Measurements from ENCODE around the gene ONECUT3.
"Not testable (repeated sequence)": the region's sequence is repeated elsewhere in the genome, so short reads cannot be mapped to it uniquely, and the experiment has no call there.

The ONECUT3 gene
- total RNA-seq: 0 reads per million in 2 donors

DNA sequence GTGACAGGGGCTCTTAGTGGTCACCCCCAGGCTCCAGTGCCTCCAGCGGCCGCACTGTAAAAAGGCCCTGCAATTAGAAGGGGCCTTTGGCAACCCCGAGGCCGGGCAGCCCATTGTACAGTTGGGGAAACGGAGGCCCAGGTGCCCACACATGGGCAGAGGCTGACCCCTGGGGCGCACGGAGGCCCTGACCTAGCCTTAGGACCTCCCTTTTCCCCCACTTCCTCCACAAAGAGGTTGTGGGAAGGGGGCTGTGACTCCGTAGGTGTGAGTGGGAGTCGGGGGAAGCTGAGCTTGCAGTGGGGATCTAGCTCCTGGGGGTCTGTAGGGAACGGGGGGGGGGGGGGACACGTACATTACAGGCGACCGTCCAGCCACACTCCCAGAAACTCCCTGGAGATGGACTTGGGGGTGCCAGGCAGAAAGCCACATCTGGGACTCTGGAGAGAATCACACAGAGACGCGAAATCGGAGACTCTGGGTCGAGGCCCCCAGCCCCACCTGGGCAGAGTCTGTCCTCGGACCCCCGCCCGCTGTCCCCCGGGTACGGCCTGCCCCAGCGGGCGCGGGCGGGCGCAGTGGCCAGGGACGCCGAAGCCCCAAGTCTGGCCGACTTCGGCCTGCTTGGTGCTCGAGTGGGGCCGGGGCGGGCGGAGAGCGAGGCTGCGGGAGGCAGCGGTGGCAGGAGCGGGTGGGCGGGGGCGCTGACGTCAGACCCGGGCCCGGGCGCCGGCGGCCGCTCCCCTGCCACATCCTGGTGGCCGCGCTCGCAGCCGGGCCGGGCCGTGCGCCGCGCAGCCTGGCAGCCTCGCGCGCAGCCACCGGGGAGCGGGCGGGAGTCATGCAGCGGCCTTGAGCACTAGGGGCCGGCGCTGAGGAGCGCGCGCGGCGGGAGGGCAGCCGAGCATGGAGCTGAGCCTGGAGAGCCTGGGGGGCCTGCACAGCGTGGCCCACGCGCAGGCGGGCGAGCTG, at the start of gene ONECUT3:
Gene ONECUT3 (plus strand): TSS at position 750 of the 972 bp plus-strand sequence. CDS start 157 bp downstream, at position 907.
- DNase-seq: no peak

DNA sequence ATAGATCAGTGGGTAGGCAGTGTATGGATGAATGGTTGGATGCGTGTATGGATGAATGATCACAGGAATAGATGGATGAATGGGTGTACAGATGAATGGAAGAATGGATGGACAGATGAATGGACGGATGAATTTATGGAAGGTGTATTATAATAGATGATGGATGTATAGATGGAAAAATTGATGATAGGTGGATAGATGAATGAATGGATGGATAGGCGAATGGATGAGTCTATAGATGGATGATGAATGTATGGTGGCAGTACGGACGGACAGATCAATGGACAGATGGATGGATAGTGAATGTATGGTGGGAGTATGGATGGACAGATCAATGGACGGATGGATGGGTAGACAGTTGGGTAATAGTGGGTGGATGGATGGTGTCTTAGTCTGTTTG, 49.0 kb upstream of the ONECUT3 start:
- DNase-seq: no peak

DNA sequence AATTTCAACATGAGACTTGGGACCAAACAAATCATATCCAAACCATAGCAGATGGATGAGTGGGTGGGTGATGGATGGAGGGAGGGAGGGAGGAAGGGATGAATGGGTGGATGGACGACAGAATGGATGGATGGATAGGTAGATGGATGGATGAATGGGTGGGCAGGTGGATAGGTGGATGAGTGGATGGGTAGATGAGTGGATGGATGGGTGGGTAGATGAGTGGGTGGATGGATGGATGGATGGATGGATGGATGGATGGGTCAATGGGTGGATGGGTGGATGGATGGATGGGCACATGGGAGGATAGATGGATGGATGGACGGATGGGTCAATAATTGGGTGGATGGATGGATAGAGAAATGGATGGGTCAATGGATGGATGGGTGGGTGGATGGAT, 47.9 kb upstream of the ONECUT3 start:
- no peak for DNase-seq

GRCh38 chr19:1706646-1707045, 46.7 kb upstream of the ONECUT3 start:
- not testable (repeated sequence) for DNase-seq

DNA sequence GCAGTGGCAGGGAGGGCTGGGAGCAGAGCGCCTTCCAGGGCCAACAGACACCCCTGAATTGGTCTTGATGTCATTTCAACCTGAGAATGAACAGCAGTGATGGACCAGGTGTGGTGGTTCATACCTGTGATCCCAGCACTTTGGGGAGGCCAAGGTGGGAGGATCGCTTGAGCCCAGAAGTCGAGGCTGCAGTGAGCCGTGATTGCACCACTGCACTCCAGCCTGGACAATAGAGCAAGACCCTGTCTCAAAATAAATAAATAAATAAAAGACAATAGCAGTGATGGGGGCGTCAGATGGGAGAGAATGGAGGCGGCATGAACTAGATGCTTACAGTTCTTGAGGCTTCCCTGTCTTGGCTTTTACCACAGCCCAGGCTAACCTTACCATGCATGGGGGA, 46.1 kb upstream of the ONECUT3 start:
- DNase-seq: no peak

DNA sequence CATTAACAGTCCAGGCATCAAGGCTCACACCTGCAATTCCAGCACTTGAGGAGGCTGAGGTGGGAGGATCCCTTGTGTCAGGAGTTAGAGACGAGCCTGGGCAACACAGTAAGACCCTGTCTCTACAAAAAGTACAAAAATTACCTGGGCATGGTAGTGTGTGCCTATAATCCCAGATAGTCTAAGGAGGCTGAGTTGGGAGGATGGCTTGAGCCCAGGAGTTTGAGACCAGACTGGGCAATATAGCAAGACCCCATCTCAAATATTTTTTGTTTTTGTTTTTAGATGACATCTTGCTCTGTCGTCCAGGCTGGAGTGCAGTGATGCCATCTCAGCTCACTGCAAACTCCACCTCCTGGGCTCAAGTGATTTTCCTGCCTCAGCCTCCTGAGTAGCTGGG, 40.1 kb upstream of the ONECUT3 start:
- no peak for DNase-seq

DNA sequence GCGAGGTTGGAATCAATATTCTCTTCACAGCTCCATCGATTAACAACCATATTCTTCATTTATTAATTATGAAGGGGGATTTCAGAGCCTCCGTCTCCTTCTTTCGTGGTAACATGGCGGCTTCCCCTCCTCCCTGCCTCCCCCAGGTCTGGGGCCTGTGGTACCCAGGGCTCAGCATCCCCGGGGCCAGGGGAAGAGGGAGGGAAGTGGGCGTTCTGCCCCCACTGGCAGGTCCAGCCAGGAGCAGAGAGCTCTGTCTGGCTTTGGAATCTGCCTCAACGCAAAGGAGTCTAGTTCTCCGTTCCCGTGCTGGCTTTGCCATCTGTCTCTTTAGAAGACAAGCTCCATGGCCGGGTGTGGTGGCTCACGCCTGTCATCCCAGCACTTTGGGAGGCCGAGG, 37.8 kb upstream of the ONECUT3 start:
- DNase-seq: no peak

- no peak for DNase-seq
Observed at GRCh38 chr19:1717200-1717969, 35.9 kb upstream of the ONECUT3 start.

- no peak for DNase-seq
Observed at GRCh38 chr19:1717970-1718264, 35.4 kb upstream of the ONECUT3 start.

- no peak for DNase-seq
Observed at GRCh38 chr19:1718420-1719291, 34.6 kb upstream of the ONECUT3 start.

GRCh38 chr19:1719519-1719918, 33.8 kb upstream of the ONECUT3 start:
- DNase-seq: no peak

GRCh38 chr19:1720237-1720636, 33.1 kb upstream of the ONECUT3 start:
- no peak for DNase-seq

DNA sequence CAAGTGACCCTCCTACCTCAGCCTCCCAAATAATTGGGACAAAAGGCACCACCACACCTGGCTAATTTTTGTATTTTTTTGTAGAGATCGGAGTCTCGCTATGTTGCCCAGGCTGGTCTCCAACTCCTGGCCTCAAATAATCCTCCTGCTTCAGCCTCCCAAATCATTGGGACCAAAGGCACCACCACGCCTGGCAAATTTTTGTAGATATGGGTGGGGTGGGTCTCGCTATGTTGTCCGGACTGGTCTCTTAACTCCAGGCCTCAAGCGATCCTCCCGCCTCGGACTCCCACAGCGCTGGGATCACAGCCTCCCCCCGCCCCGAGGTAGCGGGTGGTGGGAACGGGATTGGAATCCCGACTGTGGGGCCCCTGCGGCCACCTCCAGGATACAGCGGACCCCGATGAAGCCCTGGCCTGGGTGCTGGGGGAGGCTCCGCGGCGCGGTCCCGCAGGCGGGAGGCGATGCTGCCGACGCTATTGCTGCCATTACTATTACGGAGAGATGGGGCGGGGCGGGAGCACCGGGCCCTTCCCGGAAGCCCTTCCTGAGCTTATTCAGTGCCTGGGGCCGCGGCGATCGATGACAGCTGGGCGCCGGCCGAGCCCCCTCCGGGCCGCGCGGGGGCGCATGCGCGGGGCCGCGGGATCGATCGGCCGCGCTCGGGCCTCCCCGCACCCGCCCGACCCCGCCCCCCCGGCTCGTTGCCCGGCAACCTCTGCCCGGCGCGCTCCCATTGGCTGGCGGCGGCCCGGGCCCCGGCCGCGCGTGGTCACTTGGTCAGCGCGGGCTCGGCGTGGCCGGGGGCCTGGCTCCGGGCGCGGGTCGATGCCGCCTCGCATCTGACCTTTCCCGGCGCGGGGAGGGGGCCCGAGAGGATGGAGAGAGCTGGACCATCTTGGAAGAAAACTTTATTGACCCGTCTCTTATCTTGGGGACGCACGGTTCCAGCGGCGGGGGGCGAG, 27.9 kb upstream of the ONECUT3 start:
- DNase-seq: peak; percentile 7

DNA sequence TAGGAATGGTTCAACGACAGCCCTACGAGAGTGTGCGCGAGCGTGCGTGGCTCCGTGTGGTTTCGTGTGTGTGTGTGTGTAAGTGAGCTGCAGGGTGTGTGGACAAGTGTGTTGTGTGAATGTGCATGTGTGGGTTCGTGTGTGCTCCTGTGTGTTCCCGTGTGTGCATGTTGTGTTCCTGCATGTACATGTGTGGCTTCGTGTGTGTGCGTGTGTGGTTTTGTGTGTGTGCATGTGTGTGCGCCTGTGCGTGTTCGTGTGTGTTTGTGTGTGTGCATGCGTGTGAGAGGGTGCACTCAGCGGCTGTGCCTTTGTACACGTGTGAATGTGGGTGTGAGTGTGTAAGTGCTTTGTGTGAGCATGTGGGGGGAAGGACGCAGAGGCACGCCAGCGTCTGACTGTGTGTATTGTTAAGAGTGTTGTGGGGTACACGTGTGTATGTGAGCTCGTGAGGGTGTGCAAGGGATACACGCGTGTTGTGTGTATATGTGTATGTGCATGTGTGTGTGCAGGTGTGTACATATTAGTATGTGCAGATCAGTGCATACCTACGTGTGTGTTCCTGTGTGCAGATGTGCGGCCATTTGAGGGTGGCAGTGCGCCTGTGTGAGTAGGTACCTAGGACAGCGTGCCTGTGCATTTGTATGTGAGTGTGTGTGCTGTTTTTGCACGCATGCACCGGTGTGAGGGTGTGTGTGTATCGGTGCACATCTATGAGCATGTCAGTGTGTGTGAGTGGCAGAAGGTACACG, 24.3 kb upstream of the ONECUT3 start:
- no peak for DNase-seq

GRCh38 chr19:1729568-1729925, 23.8 kb upstream of the ONECUT3 start:
- no peak for DNase-seq

DNA sequence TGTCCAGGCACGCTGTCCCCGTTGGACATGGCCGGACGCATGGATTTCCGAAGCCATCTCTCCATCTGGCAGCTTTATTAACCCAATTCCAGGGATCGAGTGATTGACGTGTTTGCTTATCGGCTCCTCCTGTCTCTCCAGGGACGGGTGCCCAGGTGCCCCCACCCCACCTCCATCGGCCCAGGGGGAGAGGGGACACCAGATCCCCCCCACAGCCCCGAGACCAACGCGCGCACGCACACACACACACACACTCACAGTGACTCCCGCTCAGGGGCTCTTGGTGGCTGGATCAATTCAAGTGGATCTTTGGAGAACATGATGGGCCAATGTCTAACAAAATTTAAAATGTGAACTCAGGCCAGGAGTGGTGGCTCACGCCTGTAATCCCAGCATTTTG, 23.1 kb upstream of the ONECUT3 start:
- no peak for DNase-seq

DNA sequence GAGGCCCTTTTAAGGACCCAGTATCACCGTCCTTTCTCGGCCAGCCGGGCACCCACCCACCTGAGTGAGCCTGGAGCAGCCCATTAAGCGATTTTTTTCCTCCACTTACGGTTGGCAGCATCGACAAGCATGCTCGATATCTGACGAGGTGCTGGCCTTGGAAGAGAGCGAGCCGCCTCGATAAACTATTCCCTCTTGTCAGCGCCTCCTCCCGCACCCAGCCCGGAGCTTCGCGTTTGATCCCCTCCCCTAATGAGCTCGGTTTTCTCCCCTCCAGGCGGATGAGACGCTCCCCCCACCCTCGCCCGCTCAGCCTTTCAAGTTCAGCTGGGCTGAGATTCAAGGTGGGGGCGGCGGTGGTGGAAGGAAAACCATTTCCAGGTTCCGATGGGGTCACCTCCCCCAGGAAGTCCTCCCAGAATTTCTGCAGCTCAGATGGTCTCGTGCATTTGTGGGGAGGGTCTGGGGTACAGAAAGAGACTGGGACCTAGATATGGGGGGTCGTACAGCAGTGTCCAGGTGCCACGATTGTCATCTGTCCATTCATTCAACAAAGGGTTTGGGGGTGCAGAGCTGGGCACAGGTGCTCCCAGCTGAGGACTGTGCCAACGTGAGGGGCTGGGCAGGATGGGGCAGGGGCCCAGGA, 18.9 kb upstream of the ONECUT3 start:
- no peak for DNase-seq

- no peak for DNase-seq
Observed at GRCh38 chr19:1736280-1736679, 17.0 kb upstream of the ONECUT3 start.

DNA sequence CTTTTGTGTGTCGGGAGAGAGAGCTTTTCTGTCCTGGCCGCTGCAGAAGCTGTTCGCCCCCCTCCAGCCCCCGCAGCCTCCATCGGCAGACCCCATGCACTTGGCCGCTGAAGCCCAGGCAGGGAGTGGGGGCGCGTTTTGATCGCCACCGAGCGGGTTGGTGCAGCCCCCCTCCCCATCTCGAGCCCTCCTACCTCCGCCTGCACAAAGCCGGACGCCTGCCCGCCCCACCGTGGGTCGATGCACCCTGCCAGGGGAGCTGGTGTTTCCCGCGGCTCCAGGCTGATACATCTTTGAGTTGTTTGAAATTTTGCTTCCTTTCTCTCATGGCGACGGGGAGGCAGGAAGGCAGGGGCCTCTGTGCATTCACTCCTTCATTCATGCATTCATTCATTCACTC, 16.4 kb upstream of the ONECUT3 start:
- DNase-seq: no peak

DNA sequence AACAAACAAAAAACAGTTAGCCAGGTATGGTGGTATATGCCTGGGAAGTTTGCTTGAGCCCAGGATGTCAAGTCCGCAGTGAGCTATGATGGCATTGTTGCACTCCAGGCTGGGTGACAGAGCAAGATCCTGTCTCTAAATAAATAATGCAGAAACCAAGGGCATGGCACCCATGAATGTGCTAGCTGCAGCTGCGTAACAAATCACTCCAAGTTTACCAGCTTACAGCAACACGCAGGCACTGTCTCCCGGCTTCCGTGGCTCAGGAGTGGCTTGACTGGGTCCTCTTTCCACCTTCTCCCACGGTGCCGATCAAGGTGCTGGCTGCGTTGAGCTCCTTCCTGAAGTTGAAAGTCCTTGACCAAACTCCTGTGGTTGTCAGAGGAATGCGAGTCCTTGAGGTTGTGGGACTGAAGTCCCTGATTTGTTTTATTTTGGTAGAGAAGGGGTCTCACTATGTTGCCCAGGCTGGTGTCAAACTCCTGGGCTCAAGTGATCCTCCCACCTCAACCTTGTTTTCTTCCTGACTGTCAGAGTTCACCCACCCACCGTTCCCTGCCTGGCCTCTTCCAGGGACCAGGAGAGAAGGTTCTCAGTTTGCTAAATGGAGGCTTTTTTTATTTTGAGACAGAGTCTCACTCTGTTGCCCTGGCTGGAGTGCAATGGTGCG, 13.2 kb upstream of the ONECUT3 start:
- DNase-seq: no peak
